GDM1 (cell line): Measurements from ENCODE around the gene EWSR1.

Source experiments
- DNase-seq: peaks from one replicate; lab custom pipeline; 2025; lab: John Stamatoyannopoulos, UW

EWSR1 gene

GRCh38 chr22:29317827-29318454, 49.9 kb downstream of the EWSR1 start:
- no peak for DNase-seq

DNA sequence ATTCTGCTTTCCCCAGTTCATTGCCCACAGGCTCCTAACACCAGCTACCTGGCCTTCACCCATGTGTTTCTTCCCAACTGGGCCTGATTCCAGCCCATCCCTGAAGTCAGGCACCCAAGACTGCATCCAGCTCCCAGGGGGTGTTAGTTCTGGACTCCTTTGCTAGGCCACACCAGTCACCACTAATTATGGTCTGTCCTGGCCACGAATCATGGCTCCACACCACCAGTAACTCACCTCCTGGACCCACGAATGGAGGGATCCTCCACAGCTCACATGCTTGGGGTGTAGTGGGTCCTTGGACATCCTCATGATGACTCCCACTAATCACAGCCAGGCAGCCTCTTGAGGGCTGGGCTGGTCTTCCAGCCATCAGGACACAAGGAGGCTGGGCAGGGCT, 51.0 kb downstream of the EWSR1 start:
- DNase-seq, result no peak

GRCh38 chr22:29320546-29320945, 52.5 kb downstream of the EWSR1 start:
- DNase-seq, result no peak

- DNase-seq, result no peak
Measured at GRCh38 chr22:29323641-29324040, 55.6 kb downstream of the EWSR1 start.

GRCh38 chr22:29325356-29325755, 57.3 kb downstream of the EWSR1 start:
- no peak for DNase-seq

GRCh38 chr22:29325785-29326315, 57.8 kb downstream of the EWSR1 start:
- DNase-seq, result no peak

DNA sequence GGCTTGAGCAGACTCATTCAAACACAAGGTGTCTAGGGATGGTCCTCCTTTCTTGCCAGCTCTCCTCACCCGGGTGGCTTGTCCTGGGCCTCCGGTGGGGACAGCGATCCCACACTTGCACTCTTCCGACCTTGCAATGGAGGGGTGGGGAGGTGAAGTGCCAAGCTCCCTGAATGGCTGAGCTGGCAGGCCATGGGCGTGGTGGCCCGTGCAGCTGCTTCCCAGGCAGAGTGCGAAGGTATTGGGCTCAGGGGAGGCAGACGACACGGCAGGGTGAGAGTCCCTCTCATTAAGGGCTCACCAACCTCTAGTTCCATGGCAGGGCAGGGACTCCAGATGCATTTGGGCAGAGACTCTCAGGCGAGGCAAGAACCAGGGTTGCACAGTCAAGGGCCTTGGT, 58.4 kb downstream of the EWSR1 start:
- no peak for DNase-seq

- DNase-seq, result no peak
Measured at GRCh38 chr22:29327089-29327764, 59.2 kb downstream of the EWSR1 start.

DNA sequence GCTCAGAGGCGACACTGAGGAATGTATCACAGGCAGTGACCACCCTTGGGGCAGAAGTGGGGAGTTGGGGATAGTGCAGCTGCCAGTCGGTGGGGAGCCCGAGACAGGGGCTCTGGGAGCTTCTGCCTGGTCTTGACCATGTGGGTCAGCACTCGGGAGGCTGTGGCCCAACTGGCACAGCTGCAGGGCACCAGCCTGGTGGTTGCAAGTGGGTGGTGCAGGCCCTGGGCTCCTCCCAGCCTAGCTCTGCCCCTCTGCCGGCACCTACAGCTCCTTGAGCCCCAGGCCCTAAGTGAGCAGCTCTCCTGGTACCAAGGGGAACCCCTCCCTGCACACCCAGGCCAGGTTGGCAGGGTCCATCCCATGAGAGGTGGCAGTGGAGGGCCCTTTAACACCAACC, 60.0 kb downstream of the EWSR1 start:
- DNase-seq, result no peak

GRCh38 chr22:29328566-29329500, 60.8 kb downstream of the EWSR1 start:
- DNase-seq, result no peak

DNA sequence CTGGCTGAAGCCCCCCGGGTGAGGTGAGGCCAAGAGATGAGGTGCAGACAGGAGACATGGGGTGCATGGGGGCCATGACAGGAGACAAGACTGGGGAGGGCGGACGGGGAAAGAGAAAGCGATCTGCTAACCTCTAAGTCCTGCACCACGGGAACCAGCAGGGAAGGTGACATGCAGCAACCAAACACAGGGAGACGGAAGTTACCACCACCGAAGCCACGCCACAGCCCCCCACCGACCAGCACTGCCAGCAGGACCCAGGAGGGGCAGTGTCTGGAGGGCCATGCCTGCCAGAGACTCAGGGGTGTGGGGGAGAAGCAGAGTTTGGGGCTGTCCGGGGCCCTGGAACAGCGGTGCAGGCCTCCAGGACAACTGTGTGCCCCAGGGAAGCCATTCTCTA, 61.5 kb downstream of the EWSR1 start:
- no peak for DNase-seq

- DNase-seq, result no peak
Measured at GRCh38 chr22:29330291-29330690, 62.2 kb downstream of the EWSR1 start.

DNA sequence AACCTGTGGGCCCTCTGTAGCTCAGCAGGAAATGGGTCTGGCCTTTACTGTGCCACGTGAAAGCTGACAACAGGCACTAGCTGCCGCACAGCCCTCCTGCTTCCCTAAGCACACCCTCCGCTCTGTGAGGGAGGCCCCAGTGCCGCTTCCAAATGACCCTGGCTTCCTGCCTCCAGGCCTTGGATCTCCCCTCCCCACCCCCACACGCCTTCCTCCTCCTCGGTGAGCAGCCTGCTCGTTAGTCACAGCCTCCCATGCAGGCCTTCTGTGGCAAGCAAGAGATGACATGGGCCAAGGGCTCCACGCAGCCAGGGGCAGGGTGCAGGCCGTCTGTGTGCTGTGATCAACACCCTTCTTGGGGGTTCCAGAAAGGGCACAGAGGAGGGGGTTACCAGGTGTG, 62.7 kb downstream of the EWSR1 start:
- DNase-seq, result no peak

DNA sequence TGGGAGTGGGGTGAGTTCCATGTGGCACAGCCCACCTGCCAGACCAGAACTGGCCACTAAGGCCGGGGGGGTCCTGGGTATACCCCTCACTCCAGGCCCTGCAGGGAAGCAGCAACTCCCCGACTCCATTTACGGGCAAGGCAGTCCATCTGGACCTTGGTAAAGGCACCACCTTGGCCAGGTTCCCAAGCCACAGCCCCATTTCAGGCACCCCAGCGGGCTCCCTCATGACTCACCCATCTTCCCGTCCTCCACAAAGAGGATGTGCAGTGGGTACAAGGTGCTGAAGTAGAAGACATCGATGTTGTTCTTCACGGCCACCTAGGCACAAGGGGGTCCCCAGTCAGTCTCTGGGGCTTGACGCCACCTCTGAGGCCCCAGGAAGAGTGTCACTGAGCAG, 63.1 kb downstream of the EWSR1 start:
- DNase-seq, result no peak

- DNase-seq, result no peak
Measured at GRCh38 chr22:29331658-29332300, 63.7 kb downstream of the EWSR1 start.

GRCh38 chr22:29332886-29333496, 64.9 kb downstream of the EWSR1 start:
- no peak for DNase-seq

DNA sequence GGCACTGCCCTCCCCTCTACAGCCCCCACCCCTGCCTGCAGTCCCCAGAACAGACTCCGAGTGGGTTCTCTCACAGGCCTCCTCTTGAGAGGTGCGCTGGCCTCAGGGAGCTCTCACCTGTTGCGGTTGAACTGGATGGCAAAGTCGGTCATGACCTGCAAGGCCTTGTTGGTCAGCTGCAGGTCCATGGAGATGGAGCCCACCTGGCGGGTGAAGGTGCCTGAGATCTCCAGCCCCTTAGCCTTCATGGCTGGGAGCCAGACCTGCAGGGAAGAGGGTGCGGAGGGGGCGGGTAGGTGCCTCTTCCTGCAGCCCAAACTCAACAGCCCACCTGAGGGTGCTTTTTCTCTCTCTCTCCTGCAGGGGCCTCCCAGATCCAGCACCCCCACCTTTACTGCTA, 66.1 kb downstream of the EWSR1 start:
- DNase-seq, result no peak

DNA sequence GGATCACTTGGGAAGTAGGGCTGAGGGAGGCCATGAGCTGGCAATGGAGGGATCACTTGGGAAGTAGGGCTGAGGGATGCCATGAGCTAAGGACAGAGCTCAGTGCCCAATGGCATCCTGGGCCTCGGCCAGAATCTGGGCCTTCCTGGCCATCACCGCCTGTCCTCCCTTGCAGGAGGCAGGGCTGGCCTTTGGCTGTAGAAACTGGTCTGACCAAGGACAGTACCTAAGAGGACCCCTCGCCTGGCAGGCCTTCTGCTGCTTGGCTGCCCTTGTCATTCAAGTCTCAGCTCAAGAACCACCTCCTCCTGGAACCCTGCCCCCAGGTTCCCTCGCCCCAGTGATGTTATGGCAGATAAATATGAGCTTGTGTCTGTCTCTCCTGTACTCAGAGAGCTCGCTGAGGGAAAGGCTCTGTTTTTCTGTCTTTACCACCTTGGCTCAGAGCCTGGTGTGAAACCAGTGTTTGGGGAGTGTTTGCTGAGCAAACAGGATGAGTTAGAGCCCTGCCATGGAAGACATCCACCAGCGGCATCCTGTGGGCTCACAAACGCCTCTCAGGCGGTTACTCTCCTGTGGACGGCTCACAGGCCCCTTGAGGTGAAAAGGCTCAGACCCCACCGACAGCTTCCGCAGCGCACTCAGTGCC, 66.8 kb downstream of the EWSR1 start:
- no peak for DNase-seq

DNA sequence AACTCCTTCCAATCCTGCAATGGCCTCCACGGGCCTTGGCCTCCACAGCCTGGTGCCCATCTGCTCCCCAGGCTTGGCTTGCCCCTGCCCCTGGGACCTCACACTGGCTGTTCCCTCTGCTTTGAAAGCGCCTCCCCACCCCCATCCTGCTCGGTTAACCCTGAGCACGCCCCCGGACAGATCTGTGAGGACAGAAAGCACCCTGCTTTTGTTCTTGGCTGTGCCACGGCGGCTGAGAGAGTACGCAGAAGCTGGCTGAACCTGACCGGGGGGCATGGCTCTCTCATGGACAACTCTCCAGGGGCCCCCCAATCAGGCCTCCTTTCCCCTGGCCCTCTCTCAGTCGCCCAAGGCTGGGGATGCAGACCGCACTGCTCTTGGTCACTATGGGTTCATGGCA, 67.6 kb downstream of the EWSR1 start:
- DNase-seq, result no peak

GRCh38 chr22:29336751-29337490, 68.9 kb downstream of the EWSR1 start:
- DNase-seq, result no peak
